Activated CD8-positive, alpha-beta memory T cell treated with anti-CD3 and anti-CD28 coated beads for 1 hour (primary cell): ENCODE measurements around the gene TTC22.
"Not testable (repeated sequence)": the region's sequence is repeated elsewhere in the genome, so short reads cannot be mapped to it uniquely, and the experiment has no call there.

ENCODE experiments used
- DNase-seq, 2 donors: peaks; one replicate each; pipeline ENCODE4 v3.0.0-alpha.2; 2020; ENCODE audit warnings: low read depth in 1 of 2; ENCODE audit errors: extremely low read depth in 1 of 2

The TTC22 gene

GRCh38 chr1:54787604-54788003, 13.5 kb downstream of the TTC22 start:
- no peak for DNase-seq

GRCh38 chr1:54786778-54787177, 14.3 kb downstream of the TTC22 start:
- DNase-seq = no peak

DNA sequence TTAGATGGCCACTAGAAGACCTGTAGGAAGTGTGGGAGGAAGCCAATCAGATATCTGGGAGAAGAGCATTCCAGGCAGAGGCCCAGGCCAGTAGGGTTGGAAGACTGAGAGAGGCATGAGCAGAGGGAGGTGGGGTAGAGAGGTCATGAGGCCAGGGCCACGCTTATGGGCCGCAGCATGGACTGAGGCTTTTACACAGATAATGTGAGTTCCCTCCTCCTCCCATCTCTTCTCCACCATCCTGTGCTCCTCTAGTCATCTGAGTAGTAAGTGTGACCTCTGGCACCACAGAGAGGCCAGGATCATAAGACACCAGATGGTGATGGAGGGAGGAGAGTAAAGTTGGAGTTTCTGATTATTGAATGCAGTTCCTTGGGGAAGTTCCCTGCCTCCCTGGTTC, 17.1 kb downstream of the TTC22 start:
- no peak for DNase-seq

DNA sequence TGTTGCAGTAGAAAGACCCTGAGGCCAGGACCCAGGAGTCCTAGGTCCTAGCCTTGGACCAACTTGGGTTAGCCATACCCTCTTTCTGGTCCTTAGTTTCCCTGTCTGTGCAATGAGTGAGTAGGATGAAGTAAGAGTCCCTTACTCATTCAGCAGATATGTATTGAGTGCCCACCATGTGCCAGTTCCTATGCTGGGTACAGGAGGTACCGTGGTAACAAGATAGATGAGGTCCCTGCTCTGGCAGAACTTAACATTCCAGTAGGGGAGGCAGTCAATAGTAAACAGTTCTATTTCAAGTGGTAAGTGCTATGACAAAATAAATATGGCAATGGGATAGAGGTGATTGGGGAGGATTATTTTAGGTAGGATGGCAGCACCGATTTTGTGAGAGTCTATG, 18.5 kb downstream of the TTC22 start:
- DNase-seq = no peak

DNA sequence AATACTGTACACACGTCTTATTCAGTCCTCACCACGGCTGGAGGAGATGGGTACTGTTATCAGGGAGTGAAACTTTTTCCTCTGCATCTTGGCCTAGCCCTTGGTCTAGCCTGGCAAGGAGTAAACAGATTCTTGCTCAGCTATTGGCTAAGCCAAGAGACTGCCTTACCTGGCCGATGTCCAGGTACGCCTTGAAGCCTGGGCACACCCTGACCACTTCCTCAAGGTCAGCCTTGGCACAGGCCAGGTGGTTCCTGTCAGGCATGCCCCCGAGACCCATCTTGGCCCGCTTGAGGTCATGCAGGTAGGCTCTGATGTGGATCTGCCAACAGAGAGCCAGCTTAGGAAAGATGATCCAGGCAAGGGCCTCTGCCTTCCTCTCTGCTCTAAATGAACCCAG, 19.0 kb downstream of the TTC22 start:
- no peak for DNase-seq

- DNase-seq = no peak
These were observed 19.9 kb downstream of the TTC22 start for GRCh38 chr1:54781023-54781723.

- DNase-seq = no peak
These were observed 23.7 kb downstream of the TTC22 start for GRCh38 chr1:54777431-54777830.

- DNase-seq = no peak
These were observed 24.1 kb downstream of the TTC22 start for GRCh38 chr1:54777011-54777410.

- DNase-seq = not testable (repeated sequence)
These were observed 25.0 kb downstream of the TTC22 start for GRCh38 chr1:54775828-54776721.

DNA sequence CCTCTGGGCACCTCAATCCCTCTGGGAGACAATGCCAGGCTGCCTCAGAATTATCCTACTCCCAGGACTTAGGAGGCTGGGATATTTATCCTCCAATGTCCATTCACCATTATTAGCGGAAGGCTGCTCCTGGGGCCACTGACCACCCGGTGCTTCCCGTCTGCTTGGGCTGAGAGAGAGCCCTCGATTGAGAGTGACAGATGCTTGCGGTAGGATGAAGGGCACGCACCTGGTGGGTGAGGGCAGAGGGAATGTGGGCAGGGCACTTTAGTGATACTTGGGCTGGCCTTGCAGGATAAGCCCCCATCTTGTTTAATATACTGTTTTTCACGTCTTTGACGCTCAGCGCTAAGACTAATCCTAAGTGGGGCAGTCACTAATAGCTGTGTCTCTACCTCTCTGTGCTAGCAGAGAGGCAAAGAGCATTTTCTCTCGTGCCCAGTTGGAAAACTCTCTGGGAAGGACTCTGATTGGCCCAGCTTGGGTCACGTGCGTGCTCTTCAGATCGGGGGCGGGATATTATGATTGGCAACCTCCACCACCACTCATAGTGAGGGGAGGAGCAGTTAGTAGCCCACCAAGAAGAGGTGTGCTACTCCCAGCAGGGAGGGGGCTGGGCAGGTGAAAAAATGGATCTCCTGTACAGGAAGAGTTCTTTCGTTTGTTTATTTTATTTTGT, 26.2 kb downstream of the TTC22 start:
- no peak for DNase-seq

GRCh38 chr1:54772951-54773350, 28.2 kb downstream of the TTC22 start:
- no peak for DNase-seq

- no peak for DNase-seq
These were observed 33.0 kb downstream of the TTC22 start for GRCh38 chr1:54768093-54768492.

GRCh38 chr1:54767526-54767925, 33.6 kb downstream of the TTC22 start:
- no peak for DNase-seq

DNA sequence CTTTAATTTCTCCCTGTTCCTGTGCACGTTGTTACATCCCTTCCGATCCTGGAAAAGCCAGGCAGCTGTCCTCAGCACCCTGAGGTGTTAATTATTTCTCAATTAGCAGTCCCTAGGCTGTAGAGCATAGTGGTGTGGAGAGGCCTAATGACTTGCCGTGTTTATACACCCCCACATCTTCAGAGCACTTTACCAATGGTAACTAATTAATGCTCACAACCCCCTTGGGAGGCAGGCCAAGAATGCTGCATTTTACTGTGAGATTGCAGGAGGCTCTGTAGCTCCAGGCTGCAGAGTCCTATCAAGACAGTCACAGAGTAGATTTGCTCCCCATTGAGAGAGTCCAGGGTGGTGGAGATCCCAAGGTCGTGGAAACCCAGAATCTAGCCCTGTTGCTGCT, 34.4 kb downstream of the TTC22 start:
- no peak for DNase-seq

GRCh38 chr1:54764922-54765561, 36.1 kb downstream of the TTC22 start:
- no peak for DNase-seq

- DNase-seq = peak; percentile 84 to 93
These were observed 36.8 kb downstream of the TTC22 start, which contains the start of gene PARS2 for GRCh38 chr1:54764133-54764921. PARS2 (minus strand) TSS chr1:54764523; CDS start chr1:54759161, 5,362 bp downstream.

- DNase-seq = no peak
These were observed 37.3 kb downstream of the TTC22 start for GRCh38 chr1:54763816-54764132.

- no peak for DNase-seq
These were observed 42.3 kb downstream of the TTC22 start for GRCh38 chr1:54758678-54759348.

GRCh38 chr1:54757833-54758232, 43.3 kb downstream of the TTC22 start:
- no peak for DNase-seq
